Measurements from ENCODE around the gene PCSK2.

The PCSK2 gene

DNA sequence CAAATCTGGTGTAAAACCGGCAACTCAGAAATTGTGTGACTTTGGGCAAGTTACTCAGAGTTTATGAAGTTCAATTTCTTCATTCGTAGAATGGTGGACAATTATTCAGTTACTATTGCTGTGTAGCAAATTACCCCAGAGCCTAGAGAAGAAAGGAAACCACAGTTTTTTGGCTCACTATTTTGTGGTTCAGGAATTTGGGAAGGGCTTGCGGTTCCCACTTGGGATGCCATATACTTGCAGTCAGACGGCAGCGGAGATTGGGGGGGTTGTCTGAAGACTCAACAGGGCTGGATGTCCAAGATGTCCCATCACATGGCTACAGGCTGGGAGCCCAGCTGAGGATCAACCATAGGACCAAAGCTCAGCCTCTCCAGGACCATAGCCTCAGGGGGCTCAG, 108.1 kb downstream of the PCSK2 start:
- DNase-seq (ENCODE audit: low read depth), result no peak

GRCh38 chr20:17339000-17339399, 112.2 kb downstream of the PCSK2 start:
- DNase-seq (ENCODE audit: low read depth), result no peak

GRCh38 chr20:17343091-17343490, 116.3 kb downstream of the PCSK2 start:
- no peak for DNase-seq (ENCODE audit: low read depth)

- no peak for DNase-seq (ENCODE audit: low read depth)
Observed at GRCh38 chr20:17343656-17344452, 117.0 kb downstream of the PCSK2 start.

DNA sequence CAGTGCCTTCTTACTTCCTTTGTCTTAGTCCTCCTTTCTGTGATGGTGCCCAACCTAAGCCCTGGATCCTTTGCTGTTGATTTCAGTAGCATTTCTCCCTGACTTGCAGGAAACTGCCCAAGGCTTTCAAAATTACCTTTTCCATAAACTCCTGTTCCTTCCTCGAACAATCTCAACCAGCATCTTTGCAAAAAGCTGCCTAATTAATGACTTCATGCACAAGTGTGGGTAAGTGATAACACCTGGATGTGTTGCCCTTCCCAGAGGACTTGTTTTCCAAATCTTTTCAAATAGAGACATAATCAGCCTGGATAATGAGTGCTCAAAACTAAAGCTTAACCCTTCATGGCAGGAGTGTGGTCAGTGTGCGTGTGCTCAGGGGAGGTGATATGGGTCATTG, 118.0 kb downstream of the PCSK2 start:
- DNase-seq (ENCODE audit: low read depth), result no peak

DNA sequence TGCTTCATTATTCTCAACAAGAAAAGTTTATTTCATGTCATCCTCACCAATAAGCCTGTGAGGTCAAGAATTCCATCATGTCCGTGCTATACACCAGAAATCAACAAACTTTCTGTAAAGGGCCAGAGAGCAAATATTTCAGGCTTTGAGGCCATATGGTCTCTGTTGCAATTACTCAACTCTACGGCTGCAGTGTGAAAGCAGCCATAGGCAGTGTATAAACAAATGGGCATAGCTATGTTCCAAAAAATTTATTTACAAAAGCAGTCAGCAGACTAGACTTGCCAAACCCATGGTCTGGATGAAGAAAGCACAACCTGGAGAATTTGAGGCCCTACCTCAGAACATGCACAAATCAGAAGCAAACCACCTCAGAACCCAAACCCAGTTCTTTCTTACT, 118.5 kb downstream of the PCSK2 start:
- no peak for DNase-seq (ENCODE audit: low read depth)

GRCh38 chr20:17350321-17350720, 123.5 kb downstream of the PCSK2 start:
- DNase-seq (ENCODE audit: low read depth), result no peak

GRCh38 chr20:17357238-17357637, 130.4 kb downstream of the PCSK2 start:
- no peak for DNase-seq (ENCODE audit: low read depth)

DNA sequence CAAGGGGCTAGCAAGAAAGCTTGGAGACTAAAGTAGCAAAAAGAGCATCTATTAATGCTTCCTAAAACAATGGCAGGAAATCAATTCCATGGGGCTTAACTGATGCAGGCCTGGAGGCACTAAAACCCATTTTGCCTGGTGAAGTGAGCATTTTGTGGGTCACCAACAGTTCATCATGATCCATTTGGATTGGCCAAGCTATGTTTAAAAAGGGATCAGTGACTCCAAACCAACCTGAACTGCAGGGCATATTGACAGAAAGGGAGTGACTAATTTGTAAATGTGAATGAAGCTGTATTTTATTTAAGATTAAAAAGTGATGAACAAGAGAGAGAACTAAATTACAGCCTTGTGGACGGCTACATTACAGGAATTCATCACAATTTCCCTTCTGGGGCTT, 132.0 kb downstream of the PCSK2 start:
- no peak for DNase-seq (ENCODE audit: low read depth)

GRCh38 chr20:17364681-17365080, 137.8 kb downstream of the PCSK2 start:
- no peak for DNase-seq (ENCODE audit: low read depth)

DNA sequence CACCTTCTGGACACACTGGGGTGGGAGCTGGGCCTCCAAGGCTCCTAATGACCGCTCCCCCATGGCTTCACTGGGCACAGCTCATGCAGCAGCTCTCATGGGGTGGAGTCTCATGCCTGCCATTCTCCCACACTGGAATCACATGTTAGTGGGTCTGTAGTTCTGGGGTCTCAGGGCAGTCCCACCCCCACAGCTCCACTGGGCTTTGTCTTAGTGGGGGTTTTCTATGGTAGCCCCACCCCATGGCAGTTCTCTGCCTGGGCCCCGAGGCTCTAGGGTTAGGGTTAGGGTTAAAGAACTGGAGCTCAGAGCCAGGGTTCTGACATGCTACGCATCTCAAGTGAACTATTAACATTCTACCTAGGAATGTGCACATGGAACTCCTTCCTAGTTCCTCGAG, 139.0 kb downstream of the PCSK2 start:
- DNase-seq (ENCODE audit: low read depth), result no peak

DNA sequence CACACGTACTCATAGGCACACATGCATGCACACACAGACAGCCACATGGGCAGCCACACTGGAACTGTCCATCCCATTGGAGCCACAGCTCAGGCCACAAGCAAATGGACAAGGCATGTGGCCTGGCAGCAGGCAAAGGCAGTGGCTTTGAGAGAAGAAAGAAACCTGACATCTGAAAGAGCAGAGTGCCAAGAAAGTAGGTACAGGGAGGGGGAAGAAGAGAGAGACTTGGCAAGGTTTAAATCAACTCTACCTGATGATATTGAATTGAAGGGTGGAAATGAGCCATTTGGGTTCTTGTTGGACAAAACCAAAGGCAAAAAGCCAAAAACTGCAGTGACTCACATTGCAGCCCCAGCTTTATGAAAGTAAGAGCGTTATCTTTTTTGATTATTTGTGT, 142.7 kb downstream of the PCSK2 start:
- no peak for DNase-seq (ENCODE audit: low read depth)

DNA sequence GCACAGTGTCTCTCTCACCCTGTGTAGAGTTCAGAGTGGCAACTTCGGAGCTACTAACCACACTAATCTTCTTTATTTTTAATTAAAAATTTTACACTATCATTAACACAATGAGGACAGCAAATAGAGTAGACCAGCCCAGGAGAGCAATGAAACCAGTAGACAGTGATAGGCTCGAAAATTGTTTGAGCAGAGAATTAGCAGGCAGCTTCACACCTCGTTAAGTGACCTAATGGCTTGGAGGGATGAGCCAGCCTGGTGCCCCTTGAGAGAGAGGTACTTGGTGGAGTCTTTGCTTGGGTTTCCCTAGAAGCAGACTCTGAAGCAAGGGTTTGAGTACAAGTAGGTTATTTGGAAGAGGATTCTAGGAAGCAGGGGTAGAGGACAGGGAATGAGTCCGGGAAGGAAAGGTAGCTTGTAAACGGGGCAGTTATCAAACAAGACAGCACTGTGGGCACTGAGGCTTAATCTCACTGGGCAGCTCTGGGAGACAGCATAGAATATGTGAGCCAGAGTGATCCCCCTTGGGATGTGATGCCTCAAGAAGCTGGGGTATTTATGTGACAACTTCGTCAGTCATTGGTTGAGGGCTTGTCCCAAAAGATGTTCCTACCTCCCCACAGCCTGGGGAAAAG, 146.1 kb downstream of the PCSK2 start:
- DNase-seq (ENCODE audit: low read depth), result no peak

DNA sequence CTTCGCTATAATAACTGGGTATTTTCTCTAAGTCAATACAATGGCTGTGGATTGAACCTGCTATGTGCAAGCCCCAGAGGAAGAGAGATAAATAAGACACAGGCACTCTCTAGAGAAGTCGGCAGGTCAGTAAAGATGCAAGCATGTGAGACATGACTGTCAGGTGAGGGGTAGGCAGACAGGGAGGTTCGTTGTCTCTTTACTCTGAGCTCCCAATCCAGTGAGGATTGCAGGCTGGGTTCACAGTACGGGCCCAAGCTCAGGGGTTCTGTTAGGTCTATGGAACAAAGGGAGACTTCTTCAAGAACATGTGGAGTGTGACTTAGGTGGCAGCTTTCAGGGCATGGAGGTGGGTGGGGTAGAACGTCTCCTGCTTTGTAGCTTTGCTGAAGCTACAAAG, 147.2 kb downstream of the PCSK2 start:
- DNase-seq (ENCODE audit: low read depth), result no peak

GRCh38 chr20:17376031-17376430, 149.2 kb downstream of the PCSK2 start:
- DNase-seq (ENCODE audit: low read depth), result no peak

DNA sequence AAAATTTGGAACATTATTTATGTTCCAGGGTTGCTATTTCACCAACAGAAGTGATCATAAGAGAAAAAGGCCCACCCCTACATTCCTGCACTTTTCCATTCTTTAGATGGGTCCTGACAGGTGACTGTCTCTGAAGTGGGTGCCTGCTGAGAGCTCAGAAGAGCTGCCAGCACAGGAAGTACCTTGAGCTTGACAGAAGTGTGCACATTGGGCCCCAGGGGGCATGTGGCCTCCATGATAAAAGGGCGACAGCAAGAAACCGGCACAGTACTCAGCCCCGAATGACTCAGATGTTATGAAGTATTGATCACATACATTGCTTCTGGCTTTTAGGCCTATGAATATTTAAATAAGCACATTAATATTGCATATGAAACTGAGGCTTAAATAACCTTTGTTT, 150.4 kb downstream of the PCSK2 start:
- DNase-seq (ENCODE audit: low read depth), result no peak

- DNase-seq (ENCODE audit: low read depth), result no peak
Observed at GRCh38 chr20:17379651-17380050, 152.8 kb downstream of the PCSK2 start.

DNA sequence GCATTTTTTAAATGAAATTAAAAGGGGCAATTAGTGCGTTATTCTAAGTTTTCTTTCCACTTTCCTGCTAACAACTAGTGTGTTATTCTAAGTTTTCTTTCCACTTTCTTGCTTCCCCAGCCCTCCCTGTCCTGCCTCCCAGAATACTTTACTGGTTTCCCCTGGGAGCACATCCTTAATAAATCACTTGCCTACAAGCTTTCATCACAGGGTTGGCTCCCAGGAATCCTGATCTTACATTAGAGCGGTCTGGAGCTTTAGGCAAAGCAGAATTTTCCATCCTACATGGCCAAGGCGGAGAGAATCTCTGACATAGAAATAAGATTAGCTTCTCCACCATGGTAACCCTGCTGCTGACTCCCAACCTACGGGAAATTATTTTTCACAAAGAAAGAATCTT, 154.0 kb downstream of the PCSK2 start:
- DNase-seq (ENCODE audit: low read depth), result no peak

- no peak for DNase-seq (ENCODE audit: low read depth)
Observed at GRCh38 chr20:17381724-17382123, 154.9 kb downstream of the PCSK2 start.

DNA sequence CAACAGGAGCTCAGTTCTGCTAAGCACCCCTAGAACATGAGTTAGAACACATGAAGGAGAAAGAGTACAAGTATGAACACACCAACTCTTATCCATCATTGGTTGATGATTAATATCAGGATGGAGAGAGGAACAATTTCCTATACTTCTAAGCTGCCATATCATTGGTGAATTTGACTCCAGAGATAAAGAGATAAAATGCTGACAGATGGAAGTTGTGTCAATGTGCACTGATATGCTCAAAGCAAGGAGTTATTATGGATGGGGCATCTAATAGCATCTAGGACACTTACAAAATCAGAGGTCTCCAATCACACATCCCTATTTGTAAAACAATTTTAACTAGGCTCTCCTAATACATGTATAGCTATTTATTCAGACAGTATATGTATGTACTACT, 159.0 kb downstream of the PCSK2 start:
- no peak for DNase-seq (ENCODE audit: low read depth)

DNA sequence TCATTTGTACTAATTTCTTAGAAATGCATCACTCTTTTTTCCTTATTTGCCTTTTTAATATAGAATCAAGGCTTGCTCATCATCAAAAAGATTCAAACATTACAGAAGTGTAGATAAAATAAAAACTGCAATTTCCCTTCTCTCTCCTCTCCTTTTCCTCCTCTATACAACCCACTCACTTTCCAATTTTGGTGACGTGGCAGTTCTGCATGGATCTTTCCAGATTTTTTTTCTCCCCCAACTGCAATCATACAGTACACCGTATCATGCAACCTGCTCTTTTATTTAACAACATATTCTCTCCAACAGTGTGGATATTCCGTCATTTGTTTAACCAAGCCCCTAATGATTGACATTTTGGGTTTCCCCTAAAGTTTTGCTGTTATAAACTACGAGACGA, 163.8 kb downstream of the PCSK2 start:
- no peak for DNase-seq (ENCODE audit: low read depth)

DNA sequence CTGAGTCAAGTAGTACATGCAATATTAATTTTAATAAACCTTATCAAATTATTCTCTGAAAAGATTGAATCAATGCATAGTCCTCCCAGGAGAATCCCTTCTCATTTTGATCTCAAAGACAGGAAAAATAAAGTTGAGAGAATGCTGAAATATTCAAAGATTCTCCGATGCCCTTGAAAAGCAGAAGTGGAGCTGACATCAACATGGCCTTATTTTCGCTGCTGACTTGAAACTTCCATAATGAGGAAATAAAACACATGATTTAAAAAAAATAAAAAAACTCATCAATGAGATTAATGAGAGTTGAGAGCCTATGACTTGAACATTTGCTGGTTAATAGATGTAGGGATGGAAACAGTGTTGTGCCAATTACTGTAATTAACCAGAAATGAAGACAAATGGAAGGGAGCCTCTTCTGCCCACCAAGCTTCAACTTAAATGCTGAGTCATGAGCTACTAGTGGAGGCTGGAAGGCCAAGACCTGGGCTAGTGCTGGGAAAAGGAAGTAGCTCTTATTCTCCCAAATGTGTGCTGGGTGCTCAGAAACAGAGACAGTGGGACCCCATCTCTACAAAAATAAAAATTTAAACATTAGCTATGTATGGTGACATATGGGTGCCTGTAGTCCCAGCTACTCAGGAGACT, 164.4 kb downstream of the PCSK2 start:
- no peak for DNase-seq (ENCODE audit: low read depth)

GRCh38 chr20:17394411-17394810, 167.6 kb downstream of the PCSK2 start:
- DNase-seq (ENCODE audit: low read depth), result no peak

All from stimulated activated CD8-positive, alpha-beta memory T cell treated with anti-CD3 and anti-CD28 coated beads, Interleukin-7, amount 100 ng/mL, for 24 hours (primary cell).